NCI-H2196 (cell line): Measurements from ENCODE around the gene MIEN1.
"Not testable (repeated sequence)": the region's sequence is repeated elsewhere in the genome, so short reads cannot be mapped to it uniquely, and the experiment has no call there.

Experiments used
- DNase-seq: peaks from one replicate; lab custom pipeline; 2025; ENCODE audit not compliant: unreplicated experiment; lab: John Stamatoyannopoulos, UW

Gene MIEN1

GRCh38 chr17:39719563-39720355 lies 10.6 kb downstream of the MIEN1 start:
- no peak for DNase-seq

- no peak for DNase-seq
These were observed 12.7 kb downstream of the MIEN1 start for GRCh38 chr17:39717660-39718059.

- peak; percentile 23 for DNase-seq
These were observed 13.3 kb downstream of the MIEN1 start for GRCh38 chr17:39716879-39717536.

GRCh38 chr17:39716073-39716818 lies 14.1 kb downstream of the MIEN1 start:
- no peak for DNase-seq

GRCh38 chr17:39715375-39716072 lies 14.8 kb downstream of the MIEN1 start:
- DNase-seq: no peak

GRCh38 chr17:39714234-39714633 lies 16.1 kb downstream of the MIEN1 start:
- DNase-seq: no peak

- no peak for DNase-seq
These were observed 18.5 kb downstream of the MIEN1 start for GRCh38 chr17:39711851-39712250.

- not testable (repeated sequence) for DNase-seq
These were observed 19.3 kb downstream of the MIEN1 start for GRCh38 chr17:39711071-39711470.

- DNase-seq: no peak
These were observed 20.1 kb downstream of the MIEN1 start for GRCh38 chr17:39709998-39710964.

GRCh38 chr17:39709319-39709997 lies 20.9 kb downstream of the MIEN1 start:
- DNase-seq: no peak

GRCh38 chr17:39706921-39707337 lies 23.4 kb downstream of the MIEN1 start:
- no peak for DNase-seq

GRCh38 chr17:39706383-39706782 lies 23.9 kb downstream of the MIEN1 start:
- no peak for DNase-seq

- DNase-seq: peak; percentile 79
These were observed 24.5 kb downstream of the MIEN1 start for GRCh38 chr17:39705786-39706348.

GRCh38 chr17:39704821-39705551 lies 25.3 kb downstream of the MIEN1 start:
- DNase-seq: no peak

GRCh38 chr17:39703913-39704312 lies 26.4 kb downstream of the MIEN1 start:
- no peak for DNase-seq

GRCh38 chr17:39702901-39703893 lies 27.1 kb downstream of the MIEN1 start:
- DNase-seq: peak; percentile 17

GRCh38 chr17:39701784-39702422 lies 28.4 kb downstream of the MIEN1 start:
- DNase-seq: no peak
